Measurements from ENCODE around the gene USP6NL. TPM values are rescaled to one million over a fixed set of nuclear protein-coding genes. Genes with fewer than 3 reads are reported as not detected.
A peak's percentile ranks its signal among the peaks of the same experiment; 100 is the strongest.

USP6NL gene
- total and polyA plus RNA-seq, 2 of the 8 experiments (the other 6 are each of a cell fraction or from before 2014, with no cell fraction given), result 10.9 to 28.8 TPM

DNA sequence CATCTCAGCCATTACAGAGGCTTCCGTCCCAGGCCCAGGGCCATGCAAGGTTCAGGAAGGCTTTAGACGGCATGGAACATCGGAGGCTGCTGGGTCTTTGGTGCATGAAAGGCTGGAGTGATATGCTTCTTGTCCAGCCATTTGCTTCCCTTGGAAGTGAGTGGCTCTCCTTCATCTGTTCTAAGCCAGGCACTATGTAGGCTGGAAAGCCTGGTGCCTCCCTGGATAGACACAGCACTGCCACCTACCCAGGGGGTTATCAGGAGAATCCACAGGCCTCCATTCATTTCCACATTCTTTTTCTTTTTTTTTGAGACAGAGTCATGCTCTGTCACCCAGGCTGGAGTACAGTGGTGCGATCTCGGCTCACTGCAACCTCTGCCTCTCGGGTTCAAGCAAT is 31.6 kb upstream of the USP6NL start:
- no peak overlapping the region for H3K4me2 ChIP-seq (ENCODE audit: insufficient read depth in 1 of 2, low read depth in 2 of 2, low read length in 2 of 2)
- no peak overlapping the region for H2AK5ac ChIP-seq (ENCODE audit: low read depth, low read length)
- H2BK20ac ChIP-seq (ENCODE audit: low read length), result no peak overlapping the region
- no peak overlapping the region for H4K91ac ChIP-seq (replicated peaks; ENCODE audit: insufficient read length, low read length)
- no peak overlapping the region for H2BK5ac ChIP-seq (ENCODE audit: low read depth, low read length)
- no peak overlapping the region for H2BK15ac ChIP-seq (ENCODE audit: low read length)
- H4K20me1 ChIP-seq (replicated peaks in 1 of 2; ENCODE audit: control insufficient read depth in 1 of 2, insufficient read depth in 2 of 2, low read length in 2 of 2), result no peaks in the 10 kb centered on the region
- no peak overlapping the region for H2BK12ac ChIP-seq (ENCODE audit: low read depth, low read length)
- no peak overlapping the region for H3K9ac ChIP-seq (replicated peaks in 1 of 4; ENCODE audit: extremely low read depth in 1 of 4, low read depth in 3 of 4, low read length in 3 of 4)
- H3K79me2 ChIP-seq (ENCODE audit: control insufficient read depth in 1 of 2, insufficient read depth in 2 of 2, low read length in 2 of 2), result no peaks in the 10 kb centered on the region
- POLR2A ChIA-PET (ENCODE audit: partially characterized antibody), result no interaction called here
- H4K5ac ChIP-seq (ENCODE audit: insufficient read length, low read depth, low read length), result no peak overlapping the region
- TF ChIP-seq NRF1 (IDR thresholded peaks at IDR 0.05; ENCODE audit: low read depth, low read length), result no peak
- no peak for TF ChIP-seq PHF8 (conservative IDR thresholded peaks at IDR 0.05; ENCODE audit: low read depth, low read length)
- no peak for TF ChIP-seq TAF1 (IDR thresholded peaks at IDR 0.05; ENCODE audit: low read depth, low read length)
- no peak for TF ChIP-seq SIN3A (conservative IDR thresholded peaks at IDR 0.05 in 1 of 2, IDR thresholded peaks at IDR 0.05 in 1 of 2; ENCODE audit: low read depth in 1 of 2, low read length in 2 of 2)
- no peak for TF ChIP-seq SUZ12 (IDR thresholded peaks at IDR 0.05; ENCODE audit: low read length)
- TF ChIP-seq EZH2 (IDR thresholded peaks at IDR 0.05; ENCODE audit: low read depth, low read length, severe bottlenecking), result no peak
- no peak for TF ChIP-seq GABPA (IDR thresholded peaks at IDR 0.05; ENCODE audit: borderline replicate concordance, insufficient read depth, low read length)
- no peak for TF ChIP-seq BRCA1 (IDR thresholded peaks at IDR 0.05; ENCODE audit: low read depth, low read length)
- TF ChIP-seq SP4 (IDR thresholded peaks at IDR 0.05; ENCODE audit: low read length), result no peak
- TF ChIP-seq CBX5 (IDR thresholded peaks at IDR 0.05; ENCODE audit: low read depth, low read length), result no peak
- no peak for TF ChIP-seq EGR1 (IDR thresholded peaks at IDR 0.05; ENCODE audit: borderline replicate concordance, low read depth, low read length)
- no peak for TF ChIP-seq SP2 (IDR thresholded peaks at IDR 0.05; ENCODE audit: low read length)
- TF ChIP-seq POLR2A (IDR thresholded peaks at IDR 0.05; ENCODE audit: control extremely low read depth in 1 of 2, low read depth in 2 of 2, low read length in 2 of 2), result no peak
- no peak for TF ChIP-seq KDM1A (IDR thresholded peaks at IDR 0.05; ENCODE audit: borderline replicate concordance, low read length)
- no peak overlapping the region for H3K14ac ChIP-seq (ENCODE audit: insufficient read length)
- H3K18ac ChIP-seq (ENCODE audit: extremely low read depth, low read length), result no peak overlapping the region
- no peak overlapping the region for H3K4me3 ChIP-seq (ENCODE audit: extremely low read depth in 1 of 4, insufficient read depth in 2 of 4, low read depth in 3 of 4, low read length in 4 of 4)
- no peak overlapping the region for H3K56ac ChIP-seq (replicated peaks; ENCODE audit: insufficient read length, low read depth, low read length)
- no peak overlapping the region for H3K27ac ChIP-seq (ENCODE audit: low read depth, low read length)
- FAIRE-seq, result no peak
- no peak overlapping the region for H3K4ac ChIP-seq (replicated peaks; ENCODE audit: insufficient read length, low read depth, low read length)
- no peak overlapping the region for H2BK120ac ChIP-seq (replicated peaks; ENCODE audit: low read depth, low read length)
- H3K36me3 ChIP-seq (ENCODE audit: control insufficient read depth in 2 of 4, insufficient read depth in 4 of 4, low read length in 3 of 4), result no peaks in the 10 kb centered on the region
- H3K9me3 ChIP-seq (ENCODE audit: insufficient read depth in 2 of 2, low read depth in 1 of 2, low read length in 1 of 2), result no peaks in the 10 kb centered on the region
- CTCF ChIA-PET (ENCODE audit: partially characterized antibody), result interaction anchor here (2.2 kb wide), 1 partner anchor 115 kb away, joined by 4 read pairs; no protein-coding TSS in a partner anchor
- H3K23ac ChIP-seq (ENCODE audit: insufficient read length), result no peak overlapping the region
- peak overlapping the region; percentile 57; the same call in 1 of the 2 replicates for H4K8ac ChIP-seq (ENCODE audit: extremely low read depth, insufficient read depth, low read length)
- no peak for DNase-seq (ENCODE audit: low read depth in 1 of 2, low spot score in 2 of 2)
- WGBS, 2 experiments (ENCODE audit: extremely low coverage in 1 of 2, insufficient coverage in 1 of 2, insufficient read length in 1 of 2, insufficient replicate concordance in 2 of 2, low coverage in 1 of 2, low lambda C conversion rate in 2 of 2, missing lambda C conversion rate in 1 of 2), result 97% methylated on average over 6 of the region's 6 CpGs; no CpG with 5 or more reads in 1 of the 2 experiments
- H2AFZ ChIP-seq (ENCODE audit: low read length), result no peak overlapping the region; the same call in 1 of the 2 replicates
- H3K27me3 ChIP-seq (replicated peaks in 1 of 4; ENCODE audit: control insufficient read depth in 3 of 4, extremely low read depth in 1 of 4, insufficient read depth in 3 of 4, low read length in 3 of 4), result no peaks in the 10 kb centered on the region
- H3K23me2 ChIP-seq (ENCODE audit: low read depth, low read length), result no peaks in the 10 kb centered on the region
- no peaks in the 10 kb centered on the region for H3K79me1 ChIP-seq (ENCODE audit: low read depth, low read length)
- H3K4me1 ChIP-seq (replicated peaks in 1 of 4; ENCODE audit: control insufficient read depth in 3 of 4, insufficient read depth in 4 of 4, low read length in 3 of 4), result no peaks in the 10 kb centered on the region
